Smooth muscle cell (in vitro differentiated cells): ENCODE measurements around the gene GIPC1. TPM values are rescaled to one million over a fixed set of nuclear protein-coding genes. Genes with fewer than 3 reads are reported as not detected.

Source experiments
- DNase-seq: peaks from one replicate; lab custom pipeline; 2025; ENCODE audit not compliant: unreplicated experiment; lab: John Stamatoyannopoulos, UW
- H2AFZ ChIP-seq: fragments of 200-600 bp; sonication (generic); 2 replicates; pipeline ENCODE4 v1.6.0; 2016; ENCODE audit warnings: antibody characterized with exemption, low read depth, mild to moderate bottlenecking
- H3F3A ChIP-seq: fragments of 200-600 bp; sonication (generic); 2 replicates; pipeline ENCODE4 v1.6.0; 2017; ENCODE audit warnings: antibody characterized with exemption, low read depth
- H3K27ac ChIP-seq: fragments of 200-600 bp; sonication (generic); 2 replicates; pipeline ENCODE4 v1.5.1; 2016; ENCODE audit warnings: low read depth, mild to moderate bottlenecking
- H3K27me3 ChIP-seq: fragments of 200-600 bp; sonication (generic); 2 replicates; pipeline ENCODE4 v1.6.1; 2016; ENCODE audit warnings: low read depth, mild to moderate bottlenecking
- H3K36me3 ChIP-seq: fragments of 200-600 bp; sonication (generic); 2 replicates; pipeline ENCODE4 v1.5.1; 2016; ENCODE audit warnings: low read depth
- H3K4me1 ChIP-seq: fragments of 200-600 bp; sonication (generic); 2 replicates; pipeline ENCODE4 v1.5.1; 2016; ENCODE audit warnings: low read depth
- H3K4me2 ChIP-seq: fragments of 200-600 bp; sonication (generic); 2 replicates; pipeline ENCODE4 v1.6.0; 2016; ENCODE audit warnings: mild to moderate bottlenecking
- H3K4me3 ChIP-seq: fragments of 200-600 bp; sonication (generic); 2 replicates; pipeline ENCODE4 v1.5.1; 2016; ENCODE audit warnings: mild to moderate bottlenecking
- H3K79me2 ChIP-seq: fragments of 200-600 bp; sonication (generic); 2 replicates; pipeline ENCODE4 v1.6.0; 2016; ENCODE audit warnings: low read depth, mild to moderate bottlenecking
- H3K9ac ChIP-seq: fragments of 200-600 bp; sonication (generic); 2 replicates; pipeline ENCODE4 v1.6.0; 2016; ENCODE audit warnings: low read depth
- H3K9me3 ChIP-seq: fragments of 200-600 bp; sonication (generic); replicated peaks from 2 replicates; pipeline ENCODE4 v1.5.1; 2016; ENCODE audit warnings: low read depth
- H4K20me1 ChIP-seq: fragments of 200-600 bp; sonication (generic); 2 replicates; pipeline ENCODE4 v1.6.0; 2016; ENCODE audit warnings: low read depth
- CTCF ChIP-seq: fragments of 200-600 bp; sonication (generic); IDR thresholded peaks from 2 replicates; pipeline ENCODE4 v1.5.1; 2017; ENCODE audit warnings: borderline replicate concordance, mild to moderate bottlenecking, antibody characterized with exemption; ENCODE audit not compliant: insufficient read depth, poor library complexity, severe bottlenecking
- WGBS: methylation state at CpG from one replicate; pipeline ENCODE4 v1.1.7; 2016; ENCODE audit warnings: low lambda C conversion rate; 5-methylcytosine and 5-hydroxymethylcytosine counted together
- polyA plus RNA-seq: library from polyadenylated mRNA; unstranded; fragments of >200 nt; fragmentation: Nextera tagmentation; extraction: Ambion mirVana; gene quantifications from 2 replicates; pipeline ENCODE4 v1.2.1, GENCODE V29; 2016
- total RNA-seq: library from RNA; depleted of rRNA; stranded (reverse); fragments of >200 nt; gene quantifications from 2 replicates; pipeline ENCODE4 v1.2.3, GENCODE V29; 2014

Gene GIPC1
- total and polyA plus RNA-seq, 2 experiments from 2014 or later = 73.0 to 142 TPM

GRCh38 chr19:14516048-14516534, 20.2 kb upstream of the GIPC1 start:
- Histone ChIP-seq H3K27me3 (no peaks in the 10 kb centered on the region), H2AFZ (no peak overlapping the region), H3K79me2 (peaks cover 36% of the 10 kb centered on the region), H4K20me1 (peaks cover 49% of the 10 kb centered on the region), H3K4me1 (peaks cover 9% of the 10 kb centered on the region), H3K27ac (no peak overlapping the region), H3K9ac (peak overlapping the region; percentile 14), H3K4me2 (peak overlapping the region; percentile 95), H3K9me3 (no peaks in the 10 kb centered on the region), H3K36me3 (peaks cover 7% of the 10 kb centered on the region), H3F3A (peaks cover 13% of the 10 kb centered on the region), H3K4me3 (peak overlapping the region; percentile 88)
- no peak for TF ChIP-seq CTCF
- no peak for DNase-seq
- WGBS = 84% methylated on average over 15 of the region's 15 CpGs

- peaks cover 36% of the 10 kb centered on the region for H3K79me2 ChIP-seq
- H3K4me1 ChIP-seq = peaks cover 9% of the 10 kb centered on the region
- H3K4me2 ChIP-seq = peak overlapping the region; percentile 95
- no peaks in the 10 kb centered on the region for H3K27me3 ChIP-seq
- no peak overlapping the region for H2AFZ ChIP-seq
- no peak for DNase-seq
- WGBS = 92% methylated on average over 8 of the region's 8 CpGs
- peaks cover 49% of the 10 kb centered on the region for H4K20me1 ChIP-seq
- H3F3A ChIP-seq = peaks cover 13% of the 10 kb centered on the region
- H3K9ac ChIP-seq = peak overlapping the region; percentile 14
- no peak overlapping the region for H3K27ac ChIP-seq
- H3K4me3 ChIP-seq = peak overlapping the region; percentile 88
- H3K36me3 ChIP-seq = peaks cover 7% of the 10 kb centered on the region
- TF ChIP-seq CTCF = no peak
- no peaks in the 10 kb centered on the region for H3K9me3 ChIP-seq
Measured at GRCh38 chr19:14515501-14516047, 19.6 kb upstream of the GIPC1 start.

- peaks cover 9% of the 10 kb centered on the region for H3K4me1 ChIP-seq
- no peak for DNase-seq
- peaks cover 36% of the 10 kb centered on the region for H3K79me2 ChIP-seq
- H3K36me3 ChIP-seq = peaks cover 7% of the 10 kb centered on the region
- H3K9ac ChIP-seq = no peak overlapping the region
- H3K4me2 ChIP-seq = no peak overlapping the region
- TF ChIP-seq CTCF = no peak
- H3K9me3 ChIP-seq = no peaks in the 10 kb centered on the region
- 93% methylated on average over 8 of the region's 8 CpGs for WGBS
- H3F3A ChIP-seq = peaks cover 8% of the 10 kb centered on the region
- no peak overlapping the region for H3K4me3 ChIP-seq
- no peaks in the 10 kb centered on the region for H3K27me3 ChIP-seq
- no peak overlapping the region for H3K27ac ChIP-seq
- H4K20me1 ChIP-seq = peaks cover 49% of the 10 kb centered on the region
- H2AFZ ChIP-seq = no peak overlapping the region
Measured at GRCh38 chr19:14514215-14514863, 18.4 kb upstream of the GIPC1 start.
